Loucy (cell line): ENCODE data around the gene FPR1.

Experiments
- H2AFZ ChIP-seq: fragments of 200-600 bp; sonication (generic); 2 replicates; pipeline ENCODE4 v1.6.0; 2016; ENCODE audit warnings: antibody characterized with exemption, mild to moderate bottlenecking, low read length, moderate library complexity
- H3F3A ChIP-seq: fragments of 200-600 bp; 2 replicates; pipeline ENCODE4 v1.6.0; 2016; ENCODE audit warnings: antibody characterized with exemption, low read depth, mild to moderate bottlenecking
- H3K27me3 ChIP-seq: fragments of 200-600 bp; sonication (generic); 2 replicates; pipeline ENCODE4 v1.6.1; 2014; ENCODE audit warnings: low read length, mild to moderate bottlenecking; ENCODE audit not compliant: insufficient read depth, poor library complexity, severe bottlenecking
- H3K36me3 ChIP-seq: fragments of 200-600 bp; sonication (generic); 2 replicates; pipeline ENCODE4 v1.6.1; 2016; ENCODE audit warnings: low read length; ENCODE audit not compliant: insufficient read depth
- H3K4me1 ChIP-seq: fragments of 200-600 bp; sonication (generic); 2 replicates; pipeline ENCODE4 v1.5.1; 2014; ENCODE audit warnings: low read length, mild to moderate bottlenecking; ENCODE audit not compliant: insufficient read depth, poor library complexity, severe bottlenecking
- H3K4me2 ChIP-seq: fragments of 200-600 bp; sonication (generic); 2 replicates; pipeline ENCODE4 v1.6.0; 2014; ENCODE audit warnings: antibody characterized with exemption, low read length, low read depth, mild to moderate bottlenecking; ENCODE audit not compliant: poor library complexity, severe bottlenecking
- H3K4me3 ChIP-seq: fragments of 200-600 bp; sonication (generic); 2 replicates; pipeline ENCODE4 v1.5.1; 2014; ENCODE audit warnings: low read length, mild to moderate bottlenecking, mixed read lengths; ENCODE audit not compliant: poor library complexity, severe bottlenecking
- H3K79me2 ChIP-seq: fragments of 200-600 bp; sonication (generic); 2 replicates; pipeline ENCODE4 v1.6.1; 2014; ENCODE audit warnings: low read length; ENCODE audit not compliant: insufficient read depth
- H3K9ac ChIP-seq: fragments of 200-600 bp; sonication (generic); 2 replicates; pipeline ENCODE4 v1.6.0; 2014; ENCODE audit warnings: mild to moderate bottlenecking, low read depth, low read length, moderate library complexity; ENCODE audit not compliant: poor library complexity, severe bottlenecking
- H3K9me2 ChIP-seq: fragments of 200-600 bp; sonication (generic); replicated peaks from 2 replicates; pipeline ENCODE4 v1.6.1; 2016; ENCODE audit warnings: low read depth, low read length, mixed read lengths
- H3K9me3 ChIP-seq: fragments of 200-600 bp; sonication (generic); 2 replicates; pipeline ENCODE4 v1.6.1; 2014; ENCODE audit warnings: mild to moderate bottlenecking, antibody characterized with exemption, low read length, low read depth; ENCODE audit not compliant: insufficient read depth
- H4K20me1 ChIP-seq: fragments of 200-600 bp; sonication (generic); 2 replicates; pipeline ENCODE4 v1.6.0; 2014; ENCODE audit warnings: antibody characterized with exemption, low read length, mild to moderate bottlenecking; ENCODE audit not compliant: insufficient read depth, poor library complexity, severe bottlenecking
- CTCF ChIP-seq: fragments of 200-600 bp; sonication (generic); conservative IDR thresholded peaks from 2 replicates; pipeline ENCODE4 v1.5.1; 2014; ENCODE audit warnings: mild to moderate bottlenecking, antibody characterized with exemption, low read length
- EZH2phosphoT487 ChIP-seq: fragments of 200-600 bp; IDR thresholded peaks from 2 replicates; pipeline ENCODE4 v1.6.1; 2018; ENCODE audit warnings: antibody characterized with exemption, mild to moderate bottlenecking, moderate library complexity, borderline replicate concordance

Gene FPR1

GRCh38 chr19:51699170-51699569 is 52.5 kb downstream of the FPR1 start:
- Histone ChIP-seq H3K79me2 (peaks cover under 1% of the 10 kb centered on the region; the same call in 1 of the 2 replicates), H3K9me3 (no peaks in the 10 kb centered on the region), H3K9ac (no peak overlapping the region), H3K9me2 (no peaks in the 10 kb centered on the region), H3K4me2 (no peak overlapping the region), H4K20me1 (no peaks in the 10 kb centered on the region), H3K4me3 (no peak overlapping the region), H3F3A (no peaks in the 10 kb centered on the region), H3K27me3 (no peaks in the 10 kb centered on the region), H3K36me3 (peaks cover 10% of the 10 kb centered on the region; the same call in 1 of the 2 replicates), H3K4me1 (no peaks in the 10 kb centered on the region), H2AFZ (no peak overlapping the region)
- no peak for TF ChIP-seq EZH2phosphoT487
- no peak for TF ChIP-seq CTCF

GRCh38 chr19:51698296-51698695 is 53.4 kb downstream of the FPR1 start:
- H4K20me1 ChIP-seq, result no peaks in the 10 kb centered on the region
- H3K4me1 ChIP-seq, result no peaks in the 10 kb centered on the region
- no peak for TF ChIP-seq CTCF
- TF ChIP-seq EZH2phosphoT487, result no peak
- peaks cover 10% of the 10 kb centered on the region; the same call in 1 of the 2 replicates for H3K36me3 ChIP-seq
- H3K4me2 ChIP-seq, result no peak overlapping the region
- no peak overlapping the region for H3K9ac ChIP-seq
- no peak overlapping the region for H2AFZ ChIP-seq
- H3K4me3 ChIP-seq, result no peak overlapping the region
- H3K27me3 ChIP-seq, result no peaks in the 10 kb centered on the region
- no peaks in the 10 kb centered on the region for H3K9me3 ChIP-seq
- H3F3A ChIP-seq, result no peaks in the 10 kb centered on the region
- peaks cover 3% of the 10 kb centered on the region; the same call in 1 of the 2 replicates for H3K79me2 ChIP-seq
- no peaks in the 10 kb centered on the region for H3K9me2 ChIP-seq

- Histone ChIP-seq H4K20me1 (peaks cover 6% of the 10 kb centered on the region), H3K4me1 (peaks cover 4% of the 10 kb centered on the region), H3K9me2 (no peaks in the 10 kb centered on the region), H3K27me3 (no peaks in the 10 kb centered on the region), H2AFZ (no peak overlapping the region), H3F3A (no peaks in the 10 kb centered on the region), H3K4me3 (no peak overlapping the region), H3K9me3 (no peaks in the 10 kb centered on the region), H3K79me2 (peaks cover 13% of the 10 kb centered on the region), H3K36me3 (peaks cover 10% of the 10 kb centered on the region; the same call in 1 of the 2 replicates), H3K4me2 (no peak overlapping the region), H3K9ac (no peak overlapping the region)
- TF ChIP-seq EZH2phosphoT487, result no peak
- TF ChIP-seq CTCF, result no peak
These were observed 54.4 kb downstream of the FPR1 start for GRCh38 chr19:51697169-51697776.
